Erythroblast (primary cell): ENCODE data around the gene NF2.

Experiments used
- GATA1 ChIP-seq: IDR thresholded peaks from 2 replicates; pipeline ENCODE4 v1.6.1; 2011; ENCODE audit warnings: low read depth, mild to moderate bottlenecking, control low read depth, low read length, moderate library complexity
- POLR2A ChIP-seq: IDR thresholded peaks from 2 replicates; pipeline ENCODE4 v1.6.1; 2011; ENCODE audit warnings: mild to moderate bottlenecking, low read length

GRCh38 chr22:29570456-29570855, 33.0 kb upstream of the NF2 start:
- TF ChIP-seq GATA1, result no peak
- TF ChIP-seq POLR2A, result no peak
